ENCODE data around the gene SLC46A2.

SLC46A2 gene

GRCh38 chr9:112917047-112917986 lies 26.6 kb upstream of the SLC46A2 start:
- TF ChIP-seq CTCF (IDR thresholded peaks at IDR 0.05; ENCODE audit: control insufficient read depth, insufficient read depth, low read depth, low read length, missing control alignments): no peak
- no peak for DNase-seq (ENCODE audit: low read depth)
- H3K4me3 ChIP-seq (ENCODE audit: control insufficient read depth, low read depth, low read length): no peak overlapping the region

GRCh38 chr9:112914524-112914923 lies 23.8 kb upstream of the SLC46A2 start:
- no peak overlapping the region for H3K4me3 ChIP-seq (ENCODE audit: control insufficient read depth, low read depth, low read length)
- no peak for DNase-seq (ENCODE audit: low read depth)
- TF ChIP-seq CTCF (IDR thresholded peaks at IDR 0.05; ENCODE audit: control insufficient read depth, insufficient read depth, low read depth, low read length, missing control alignments): no peak

GRCh38 chr9:112913326-112913725 lies 22.6 kb upstream of the SLC46A2 start:
- no peak for TF ChIP-seq CTCF (IDR thresholded peaks at IDR 0.05; ENCODE audit: control insufficient read depth, insufficient read depth, low read depth, low read length, missing control alignments)
- no peak overlapping the region for H3K4me3 ChIP-seq (ENCODE audit: control insufficient read depth, low read depth, low read length)
- DNase-seq (ENCODE audit: low read depth): no peak

GRCh38 chr9:112912636-112913035 lies 22.0 kb upstream of the SLC46A2 start:
- H3K4me3 ChIP-seq (ENCODE audit: control insufficient read depth, low read depth, low read length): no peak overlapping the region
- DNase-seq (ENCODE audit: low read depth): no peak
- TF ChIP-seq CTCF (IDR thresholded peaks at IDR 0.05; ENCODE audit: control insufficient read depth, insufficient read depth, low read depth, low read length, missing control alignments): no peak

GRCh38 chr9:112911736-112912135 lies 21.1 kb upstream of the SLC46A2 start:
- no peak overlapping the region for H3K4me3 ChIP-seq (ENCODE audit: control insufficient read depth, low read depth, low read length)
- DNase-seq (ENCODE audit: low read depth): no peak
- TF ChIP-seq CTCF (IDR thresholded peaks at IDR 0.05; ENCODE audit: control insufficient read depth, insufficient read depth, low read depth, low read length, missing control alignments): no peak

- TF ChIP-seq CTCF (IDR thresholded peaks at IDR 0.05; ENCODE audit: control insufficient read depth, insufficient read depth, low read depth, low read length, missing control alignments): no peak
Measured at GRCh38 chr9:112905084-112905483, 14.4 kb upstream of the SLC46A2 start.

More at GRCh38 chr9:112905084-112905483, 14.4 kb upstream of the SLC46A2 start:
- DNase-seq (ENCODE audit: low read depth): no peak
- no peak overlapping the region for H3K4me3 ChIP-seq (ENCODE audit: control insufficient read depth, low read depth, low read length)
